GM18909 (cell line): ENCODE results near the gene LRRC40.
"Not testable (repeated sequence)": the region's sequence is repeated elsewhere in the genome, so short reads cannot be mapped to it uniquely, and the experiment has no call there.

Experiments used
- ATAC-seq: cut with Tn5 transposase; IDR thresholded peaks from one replicate; pipeline ENCODE4 v1.9.1; 2021; ENCODE audit warnings: mild to moderate bottlenecking; ENCODE audit not compliant: unreplicated experiment, poor library complexity

The LRRC40 gene

GRCh38 chr1:70204139-70204538 lies 1.2 kb downstream of the LRRC40 start:
- no peak for ATAC-seq

- ATAC-seq, result no peak
Measured at GRCh38 chr1:70202173-70202758, 3.1 kb downstream of the LRRC40 start.

- ATAC-seq, result no peak
Measured at GRCh38 chr1:70200065-70200464, 5.3 kb downstream of the LRRC40 start.

GRCh38 chr1:70196333-70196732 lies 9.0 kb downstream of the LRRC40 start:
- ATAC-seq, result no peak

- ATAC-seq, result peak; percentile 89
Measured at GRCh38 chr1:70195342-70195741, 10.0 kb downstream of the LRRC40 start.

GRCh38 chr1:70194601-70195000 lies 10.8 kb downstream of the LRRC40 start:
- no peak for ATAC-seq

GRCh38 chr1:70192446-70192845 lies 12.9 kb downstream of the LRRC40 start:
- ATAC-seq, result not testable (repeated sequence)

- no peak for ATAC-seq
Measured at GRCh38 chr1:70190180-70190579, 15.2 kb downstream of the LRRC40 start.

- no peak for ATAC-seq
Measured at GRCh38 chr1:70188522-70188921, 16.9 kb downstream of the LRRC40 start.

- ATAC-seq, result not testable (repeated sequence)
Measured at GRCh38 chr1:70185181-70185580, 20.2 kb downstream of the LRRC40 start.

GRCh38 chr1:70171512-70171911 lies 33.9 kb downstream of the LRRC40 start:
- no peak for ATAC-seq

- no peak for ATAC-seq
Measured at GRCh38 chr1:70169018-70169839, 36.1 kb downstream of the LRRC40 start.

- ATAC-seq, result no peak
Measured at GRCh38 chr1:70168283-70168682, 37.1 kb downstream of the LRRC40 start.

GRCh38 chr1:70164350-70164749 lies 41.0 kb downstream of the LRRC40 start:
- no peak for ATAC-seq

GRCh38 chr1:70156529-70157120 lies 48.8 kb downstream of the LRRC40 start:
- no peak for ATAC-seq

GRCh38 chr1:70153739-70154138 lies 51.6 kb downstream of the LRRC40 start:
- no peak for ATAC-seq

GRCh38 chr1:70150444-70150843 lies 54.9 kb downstream of the LRRC40 start:
- ATAC-seq, result no peak

GRCh38 chr1:70146488-70146887 lies 58.9 kb downstream of the LRRC40 start:
- no peak for ATAC-seq

- ATAC-seq, result no peak
Measured at GRCh38 chr1:70143048-70143659, 62.2 kb downstream of the LRRC40 start.

- ATAC-seq, result no peak
Measured at GRCh38 chr1:70142075-70142474, 63.3 kb downstream of the LRRC40 start.

GRCh38 chr1:70140894-70141293 lies 64.5 kb downstream of the LRRC40 start:
- no peak for ATAC-seq
